SH-SY5Y (cell line): Measurements from ENCODE around the gene RAI14.

ENCODE experiments used
- GATA2 ChIP-seq: IDR thresholded peaks from 2 replicates; pipeline ENCODE4 v1.6.1; 2011; ENCODE audit warnings: mild to moderate bottlenecking, low read depth, low read length
- GATA3 ChIP-seq: IDR thresholded peaks from 2 replicates; pipeline ENCODE4 v1.6.1; 2011; ENCODE audit warnings: low read depth, mild to moderate bottlenecking, low read length, moderate library complexity

GRCh38 chr5:34715711-34716110 is 59.6 kb downstream of the RAI14 start:
- TF ChIP-seq GATA2 (no peak), GATA3 (no peak)
